SK-N-SH (cell line): ENCODE data around the gene THSD7B. TPM values are rescaled to one million over a fixed set of nuclear protein-coding genes. Genes with fewer than 3 reads are reported as not detected.

ENCODE experiments used
- CTCF ChIA-PET: fragments of 300-600, 350-600 bp; formaldehyde crosslinking; extraction: SDS; loops from one replicate; lab custom pipeline; 2021; lab: Yijun Ruan, JAX
- POLR2A ChIA-PET: fragments of 350-600 bp; sonication (Branson Sonifier 250); formaldehyde crosslinking; extraction: SDS; loops from one replicate; lab custom pipeline; 2020; ENCODE audit warnings: antibody characterized with exemption, inconsistent platforms; lab: Yijun Ruan, JAX
- DNase-seq: peaks from one replicate; pipeline ENCODE4 v3.0.0; 2012
- H2AFZ ChIP-seq: fragments of 200-600 bp; sonication (generic); 2 replicates; pipeline ENCODE4 v1.8.1; 2016; ENCODE audit warnings: antibody characterized with exemption, mild to moderate bottlenecking, low read depth
- H3F3A ChIP-seq: fragments of 200-600 bp; sonication (generic); replicated peaks from 2 replicates; pipeline ENCODE3; 2016; ENCODE audit warnings: antibody characterized with exemption, mild to moderate bottlenecking; ENCODE audit not compliant: insufficient read depth
- H3K27ac ChIP-seq, 2 experiments: fragments of 200-500 bp in 1 of 2; fragments of 200-600 bp in 1 of 2; sonication (Bioruptor generic) in 1 of 2; sonication (generic), shearing (Covaris generic) in 1 of 2; 2 replicates each; pipeline versions ENCODE4 v1.5.1 to v1.6.1; 2014 to 2016; ENCODE audit warnings: low read depth in 2 of 2, inconsistent platforms in 1 of 2, low read length in 1 of 2, mild to moderate bottlenecking in 1 of 2, mixed read lengths in 1 of 2
- H3K27me3 ChIP-seq: fragments of 200-600 bp; sonication (generic), shearing (Covaris generic); 2 replicates; pipeline ENCODE4 v1.6.1; 2016; ENCODE audit warnings: mixed run types; ENCODE audit not compliant: insufficient read depth
- H3K36me3 ChIP-seq, 2 experiments: fragments of 200-500 bp in 1 of 2; fragments of 200-600 bp in 1 of 2; sonication (Bioruptor generic) in 1 of 2; sonication (generic) in 1 of 2; replicated peaks in 1 of 2; 2 replicates each; pipeline versions ENCODE3 to v1.5.1; 2014 to 2016; ENCODE audit warnings: low read length in 1 of 2, mild to moderate bottlenecking in 1 of 2; ENCODE audit not compliant: insufficient read depth in 2 of 2, control insufficient read depth in 1 of 2
- H3K4me1 ChIP-seq, 2 experiments: fragments of 200-500 bp in 1 of 2; fragments of 200-600 bp in 1 of 2; sonication (Bioruptor generic) in 1 of 2; sonication (generic), shearing (Covaris generic) in 1 of 2; 2 replicates each; pipeline versions ENCODE4 v1.5.1 to v1.6.1; 2014 to 2016; ENCODE audit warnings: low read depth in 1 of 2, low read length in 1 of 2, mixed run types in 1 of 2; ENCODE audit not compliant: insufficient read depth in 2 of 2, control insufficient read depth in 1 of 2
- H3K4me2 ChIP-seq: fragments of 200-600 bp; sonication (generic), shearing (Covaris generic); 2 replicates; pipeline ENCODE4 v1.6.1; 2017; ENCODE audit warnings: mixed run types
- H3K4me3 ChIP-seq, 2 experiments: fragments of 200-500 bp in 1 of 2; fragments of 200-600 bp in 1 of 2; sonication (Bioruptor generic) in 1 of 2; sonication (generic), shearing (Covaris generic) in 1 of 2; 2 replicates each; pipeline versions ENCODE4 v1.5.1 to v1.8.1; 2014 to 2016; ENCODE audit warnings: low read depth in 2 of 2, inconsistent platforms in 1 of 2, low read length in 1 of 2, mild to moderate bottlenecking in 1 of 2, mixed read lengths in 1 of 2, moderate library complexity in 1 of 2
- H3K79me2 ChIP-seq: fragments of 200-600 bp; sonication (generic); 2 replicates; pipeline ENCODE4 v1.8.1; 2017; ENCODE audit warnings: mild to moderate bottlenecking; ENCODE audit not compliant: insufficient read depth
- H3K9ac ChIP-seq: fragments of 200-600 bp; sonication (generic); 2 replicates; pipeline ENCODE4 v1.6.1; 2017; ENCODE audit warnings: mixed run types
- H3K9me2 ChIP-seq: fragments of 200-600 bp; sonication (generic); 2 replicates; pipeline ENCODE4 v1.6.1; 2017; ENCODE audit warnings: mixed run types
- H3K9me3 ChIP-seq: fragments of 200-600 bp; sonication (generic); 2 replicates; pipeline ENCODE4 v1.6.1; 2017; ENCODE audit warnings: mixed run types, mild to moderate bottlenecking, moderate library complexity
- H4K20me1 ChIP-seq: fragments of 200-600 bp; sonication (generic); 2 replicates; pipeline ENCODE4 v1.6.1; 2017; ENCODE audit warnings: mild to moderate bottlenecking, mixed run types; ENCODE audit not compliant: insufficient read depth
- ELF1 ChIP-seq: IDR thresholded peaks from 2 replicates; pipeline ENCODE4 v1.4.0; 2012
- EZH2phosphoT487 ChIP-seq: fragments of 200-600 bp; sonication (generic); IDR thresholded peaks from 2 replicates; pipeline ENCODE4 v1.6.1; 2017; ENCODE audit warnings: low read depth, mixed run types, mild to moderate bottlenecking, antibody characterized with exemption, moderate library complexity, borderline replicate concordance
- FOXJ3 ChIP-seq: sonication (generic); formaldehyde crosslinking; IDR thresholded peaks from 2 replicates; pipeline ENCODE4 v1.5.1; 2020; ENCODE audit warnings: mild to moderate bottlenecking, missing genetic modification reagents
- GABPA ChIP-seq: IDR thresholded peaks from 2 replicates; pipeline ENCODE4 v1.4.0; 2012; ENCODE audit warnings: low read depth, mild to moderate bottlenecking
- JUND ChIP-seq: IDR thresholded peaks from 2 replicates; pipeline ENCODE4 v1.4.0; 2012
- MXI1 ChIP-seq: IDR thresholded peaks from 2 replicates; pipeline ENCODE4 v1.6.1; 2012; ENCODE audit warnings: mild to moderate bottlenecking, low read depth, low read length, improper control_type of control experiment
- SIN3A ChIP-seq: IDR thresholded peaks from 2 replicates; pipeline ENCODE4 v1.6.1; 2012; ENCODE audit warnings: low read depth, mild to moderate bottlenecking, low read length, moderate library complexity, borderline replicate concordance
- SMC3 ChIP-seq: IDR thresholded peaks from 2 replicates; pipeline ENCODE4 v1.6.1; 2012; ENCODE audit warnings: low read depth, low read length, improper control_type of control experiment
- TAF1 ChIP-seq: IDR thresholded peaks from 2 replicates; pipeline ENCODE4 v1.6.1; 2012; ENCODE audit warnings: low read depth, mild to moderate bottlenecking, low read length, moderate library complexity, borderline replicate concordance
- TCF12 ChIP-seq: IDR thresholded peaks from 2 replicates; pipeline ENCODE4 v1.4.0; 2012
- WGBS: methylation state at CpG from one replicate; pipeline ENCODE4 v1.1.6; 2017; ENCODE audit warnings: low lambda C conversion rate; 5-methylcytosine and 5-hydroxymethylcytosine counted together
- polyA plus RNA-seq, 3 experiments: library from polyadenylated mRNA; depleted of rRNA; stranded (reverse); fragments of >200 nt; gene quantifications; 2 replicates each; pipeline ENCODE4 v1.2.3, GENCODE V29; 2012
- TF ChIP-seq, protein P1 (sequence below): IDR thresholded peaks from 2 replicates; pipeline ENCODE4 v1.4.0; 2012; ENCODE audit warnings: low read depth
- TF ChIP-seq, protein P2 (sequence below): IDR thresholded peaks from 2 replicates; pipeline ENCODE4 v1.6.1; 2012; ENCODE audit warnings: mild to moderate bottlenecking, low read depth, low read length, moderate library complexity
- TF ChIP-seq, protein P3 (sequence below): IDR thresholded peaks from 2 replicates; pipeline ENCODE4; 2012

THSD7B gene
- polyA plus RNA-seq, 1 of the 3 experiments (the other 2 are of a cell fraction): not detected

DNA sequence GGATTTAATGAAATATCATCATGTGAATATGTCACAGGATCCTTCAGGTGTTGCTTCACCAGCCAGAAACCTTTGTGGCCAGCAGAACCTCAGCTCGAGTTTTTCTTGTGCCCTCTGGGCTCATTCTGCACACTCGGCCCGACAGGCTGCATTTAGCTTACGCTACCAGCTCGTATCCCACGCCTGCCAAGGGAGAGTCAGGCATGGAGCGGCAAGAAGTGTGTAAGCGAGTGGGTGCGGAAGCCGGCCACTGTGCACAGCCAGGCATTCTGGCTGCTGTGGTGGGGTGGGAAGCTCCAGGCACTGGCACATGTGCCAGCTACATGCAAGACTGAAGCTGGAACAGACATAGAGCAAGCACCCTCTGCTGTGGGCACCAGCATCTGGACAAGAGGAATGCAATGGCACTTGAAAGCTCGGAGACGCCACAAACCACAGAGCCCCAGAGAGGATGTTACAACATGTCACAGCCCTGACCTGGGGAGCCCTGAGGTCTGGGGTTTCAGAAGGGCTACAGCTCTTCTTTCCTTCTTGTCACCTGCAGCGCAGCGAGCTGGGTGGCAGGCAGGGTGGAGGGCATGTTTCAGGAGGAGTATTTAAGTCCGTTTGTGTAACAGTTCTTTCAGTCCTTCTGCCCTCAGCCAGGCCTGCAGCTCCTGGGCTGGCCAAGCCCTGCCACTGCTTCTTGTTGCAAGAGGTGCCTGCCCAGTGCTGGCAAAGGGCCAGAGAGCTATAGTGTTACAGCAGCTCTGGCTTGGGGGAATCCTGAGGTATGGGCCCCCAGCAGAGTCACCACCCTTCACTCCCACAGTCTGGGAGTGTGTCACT lies 941.7 kb downstream of the THSD7B start:
- 55% methylated on average over 12 of the region's 15 CpGs for WGBS
- no peak for DNase-seq
- H3K9me2 ChIP-seq: no peaks in the 10 kb centered on the region
- H3K36me3 ChIP-seq: no peaks in the 10 kb centered on the region
- H3K27ac ChIP-seq: no peak overlapping the region
- H4K20me1 ChIP-seq: no peaks in the 10 kb centered on the region
- TF ChIP-seq EZH2phosphoT487 (no peak), ELF1 (no peak), TCF12 (no peak), MXI1 (no peak), JUND (no peak), SIN3A (no peak), FOXJ3 (no peak), SMC3 (no peak), TAF1 (no peak)
- TF ChIP-seq, protein P1, sequence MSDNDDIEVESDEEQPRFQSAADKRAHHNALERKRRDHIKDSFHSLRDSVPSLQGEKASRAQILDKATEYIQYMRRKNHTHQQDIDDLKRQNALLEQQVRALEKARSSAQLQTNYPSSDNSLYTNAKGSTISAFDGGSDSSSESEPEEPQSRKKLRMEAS: no peak
- TF ChIP-seq, protein P2, sequence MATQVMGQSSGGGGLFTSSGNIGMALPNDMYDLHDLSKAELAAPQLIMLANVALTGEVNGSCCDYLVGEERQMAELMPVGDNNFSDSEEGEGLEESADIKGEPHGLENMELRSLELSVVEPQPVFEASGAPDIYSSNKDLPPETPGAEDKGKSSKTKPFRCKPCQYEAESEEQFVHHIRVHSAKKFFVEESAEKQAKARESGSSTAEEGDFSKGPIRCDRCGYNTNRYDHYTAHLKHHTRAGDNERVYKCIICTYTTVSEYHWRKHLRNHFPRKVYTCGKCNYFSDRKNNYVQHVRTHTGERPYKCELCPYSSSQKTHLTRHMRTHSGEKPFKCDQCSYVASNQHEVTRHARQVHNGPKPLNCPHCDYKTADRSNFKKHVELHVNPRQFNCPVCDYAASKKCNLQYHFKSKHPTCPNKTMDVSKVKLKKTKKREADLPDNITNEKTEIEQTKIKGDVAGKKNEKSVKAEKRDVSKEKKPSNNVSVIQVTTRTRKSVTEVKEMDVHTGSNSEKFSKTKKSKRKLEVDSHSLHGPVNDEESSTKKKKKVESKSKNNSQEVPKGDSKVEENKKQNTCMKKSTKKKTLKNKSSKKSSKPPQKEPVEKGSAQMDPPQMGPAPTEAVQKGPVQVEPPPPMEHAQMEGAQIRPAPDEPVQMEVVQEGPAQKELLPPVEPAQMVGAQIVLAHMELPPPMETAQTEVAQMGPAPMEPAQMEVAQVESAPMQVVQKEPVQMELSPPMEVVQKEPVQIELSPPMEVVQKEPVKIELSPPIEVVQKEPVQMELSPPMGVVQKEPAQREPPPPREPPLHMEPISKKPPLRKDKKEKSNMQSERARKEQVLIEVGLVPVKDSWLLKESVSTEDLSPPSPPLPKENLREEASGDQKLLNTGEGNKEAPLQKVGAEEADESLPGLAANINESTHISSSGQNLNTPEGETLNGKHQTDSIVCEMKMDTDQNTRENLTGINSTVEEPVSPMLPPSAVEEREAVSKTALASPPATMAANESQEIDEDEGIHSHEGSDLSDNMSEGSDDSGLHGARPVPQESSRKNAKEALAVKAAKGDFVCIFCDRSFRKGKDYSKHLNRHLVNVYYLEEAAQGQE: no peak
- TF ChIP-seq, protein P3, sequence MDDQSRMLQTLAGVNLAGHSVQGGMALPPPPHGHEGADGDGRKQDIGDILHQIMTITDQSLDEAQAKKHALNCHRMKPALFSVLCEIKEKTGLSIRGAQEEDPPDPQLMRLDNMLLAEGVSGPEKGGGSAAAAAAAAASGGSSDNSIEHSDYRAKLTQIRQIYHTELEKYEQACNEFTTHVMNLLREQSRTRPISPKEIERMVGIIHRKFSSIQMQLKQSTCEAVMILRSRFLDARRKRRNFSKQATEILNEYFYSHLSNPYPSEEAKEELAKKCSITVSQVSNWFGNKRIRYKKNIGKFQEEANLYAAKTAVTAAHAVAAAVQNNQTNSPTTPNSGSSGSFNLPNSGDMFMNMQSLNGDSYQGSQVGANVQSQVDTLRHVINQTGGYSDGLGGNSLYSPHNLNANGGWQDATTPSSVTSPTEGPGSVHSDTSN: no peak
- peaks cover 0 to 2% of the 10 kb centered on the region in 2 experiments; a peak in 1 of 4 replicates for H3K4me1 ChIP-seq
- CTCF ChIA-PET: no interaction called here
- H3K4me3 ChIP-seq: no peak overlapping the region
- no peak overlapping the region for H3K9ac ChIP-seq
- no peaks in the 10 kb centered on the region; the same call in 1 of the 2 replicates for H3K9me3 ChIP-seq
- no peak overlapping the region for H2AFZ ChIP-seq
- POLR2A ChIA-PET: no interaction called here
- H3K4me2 ChIP-seq: no peak overlapping the region
- no peaks in the 10 kb centered on the region for H3K27me3 ChIP-seq
- no peaks in the 10 kb centered on the region for H3F3A ChIP-seq
- H3K79me2 ChIP-seq: no peaks in the 10 kb centered on the region

DNA sequence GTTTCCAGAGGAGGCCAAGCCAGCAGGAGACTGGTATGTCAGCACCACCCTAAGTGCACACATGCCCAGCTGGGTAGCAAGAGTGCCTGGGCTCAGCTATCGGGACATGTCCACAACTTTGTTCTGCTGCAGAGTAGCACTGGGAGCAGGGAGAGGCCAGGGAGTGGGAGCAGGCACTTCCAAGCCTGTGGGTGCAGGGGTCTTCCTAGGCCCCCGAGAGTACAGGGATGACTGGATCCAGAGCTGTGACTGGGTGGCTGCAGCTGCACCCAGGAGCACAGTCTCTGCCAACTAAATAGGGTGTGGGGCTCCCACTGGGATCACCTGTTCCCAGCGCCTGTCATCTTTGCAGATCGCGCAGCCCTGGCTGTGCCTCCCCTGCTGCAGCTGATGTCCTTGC lies 943.0 kb downstream of the THSD7B start:
- WGBS: 62% methylated on average over 4 of the region's 5 CpGs
- no peak overlapping the region for H3K4me3 ChIP-seq
- no peak for TF ChIP-seq GABPA
- TF ChIP-seq, all 33 proteins: peak for 0
- H3K36me3 ChIP-seq: no peaks in the 10 kb centered on the region
- H3K27me3 ChIP-seq: no peaks in the 10 kb centered on the region
- no peaks in the 10 kb centered on the region for H3K79me2 ChIP-seq
- ChIA-PET POLR2A (no interaction called here), CTCF (no interaction called here)
- no peaks in the 10 kb centered on the region for H3K9me3 ChIP-seq
- no peak overlapping the region for H2AFZ ChIP-seq
- H3K9me2 ChIP-seq: no peaks in the 10 kb centered on the region
- no peak overlapping the region for H3K9ac ChIP-seq
- no peaks in the 10 kb centered on the region for H4K20me1 ChIP-seq
- H3K4me1 ChIP-seq: peaks cover 0 to 2% of the 10 kb centered on the region in 2 experiments; a peak in 1 of 4 replicates
- DNase-seq: no peak
- no peaks in the 10 kb centered on the region for H3F3A ChIP-seq
- no peak overlapping the region for H3K4me2 ChIP-seq
- no peak overlapping the region for H3K27ac ChIP-seq
